HEK293 (cell line): ENCODE results near the gene RMND1.

Experiments used
- CTCF ChIA-PET: fragments of 350-600 bp; formaldehyde crosslinking; extraction: SDS; loops from one replicate; lab custom pipeline; 2021; ENCODE audit warnings: antibody characterized with exemption; lab: Yijun Ruan, JAX
- POLR2A ChIA-PET: fragments of 300-600 bp; formaldehyde crosslinking; extraction: SDS; loops from one replicate; lab custom pipeline; 2020; ENCODE audit warnings: antibody characterized with exemption, inconsistent platforms; lab: Yijun Ruan, JAX
- H3K27ac ChIP-seq: fragments of 200-500 bp; sonication (Bioruptor generic); 2 replicates; pipeline ENCODE4 v1.5.1; 2014; ENCODE audit warnings: low read depth, low read length, control low read depth, inconsistent platforms; ENCODE audit errors: extremely low read depth
- H3K36me3 ChIP-seq, 2 experiments: fragments of 200-500 bp in 1 of 2; sonication (Bioruptor generic) in 1 of 2; 1 replicate in 1 of 2; 2 replicates in 1 of 2; pipeline ENCODE4 v1.5.1; 2014 to 2017; ENCODE audit warnings: inconsistent platforms in 2 of 2, low read length in 2 of 2; ENCODE audit not compliant: control insufficient read depth in 2 of 2, insufficient read depth in 1 of 2
- H3K4me1 ChIP-seq: fragments of 200-500 bp; sonication (Bioruptor generic); 2 replicates; pipeline ENCODE4 v1.5.1; 2014; ENCODE audit warnings: mild to moderate bottlenecking, low read length, inconsistent platforms; ENCODE audit not compliant: control insufficient read depth, insufficient read depth
- H3K4me3 ChIP-seq: 2 replicates; pipeline ENCODE4 v1.5.1; 2011; ENCODE audit warnings: low read depth, mild to moderate bottlenecking, control low read depth, low read length, moderate library complexity
- H3K9me3 ChIP-seq: fragments of 200-500 bp; sonication (Bioruptor generic); 2 replicates; pipeline ENCODE4 v1.5.1; 2014; ENCODE audit warnings: low read depth, low read length, inconsistent platforms; ENCODE audit not compliant: control insufficient read depth, insufficient read depth
- BCL11A ChIP-seq: fragments of 450-650 bp; formaldehyde crosslinking; IDR thresholded peaks from 2 replicates; pipeline ENCODE4 v1.5.1; 2016; ENCODE audit warnings: low read depth, missing biosample characterization, missing genetic modification characterization
- GFI1B ChIP-seq: fragments of 450-650 bp; formaldehyde crosslinking; IDR thresholded peaks from 2 replicates; pipeline ENCODE4 v1.5.1; 2016; ENCODE audit warnings: missing biosample characterization, missing genetic modification characterization
- GLI4 ChIP-seq: fragments of 450-650 bp; formaldehyde crosslinking; IDR thresholded peaks from 2 replicates; pipeline ENCODE4 v1.5.1; 2016; ENCODE audit warnings: missing biosample characterization, missing genetic modification characterization
- HOXC10 ChIP-seq: sonication (generic); formaldehyde crosslinking; IDR thresholded peaks from 2 replicates; pipeline ENCODE4 v1.8.1; 2023; ENCODE audit warnings: mild to moderate bottlenecking, missing genetic modification reagents
- KLF9 ChIP-seq: fragments of 450-650 bp; formaldehyde crosslinking; IDR thresholded peaks from 2 replicates; pipeline ENCODE4 v1.5.1; 2016; ENCODE audit warnings: missing biosample characterization, missing genetic modification characterization, low read depth
- MEIS1 ChIP-seq: sonication (generic); formaldehyde crosslinking; IDR thresholded peaks from 2 replicates; pipeline ENCODE4 v1.8.1; 2022; ENCODE audit warnings: missing genetic modification reagents, mild to moderate bottlenecking, borderline replicate concordance
- PBX3 ChIP-seq: sonication (generic); formaldehyde crosslinking; IDR thresholded peaks from 2 replicates; pipeline ENCODE4 v1.8.1; 2022; ENCODE audit warnings: mild to moderate bottlenecking, moderate library complexity, missing genetic modification reagents
- RBAK ChIP-seq: fragments of 450-650 bp; formaldehyde crosslinking; IDR thresholded peaks from 2 replicates; pipeline ENCODE4 v1.5.1; 2016; ENCODE audit warnings: missing biosample characterization, missing genetic modification characterization
- SP7 ChIP-seq: fragments of 450-650 bp; formaldehyde crosslinking; IDR thresholded peaks from 2 replicates; pipeline ENCODE4 v1.5.1; 2016; ENCODE audit warnings: missing biosample characterization, missing genetic modification characterization
- ZFHX2 ChIP-seq: fragments of 450-650 bp; formaldehyde crosslinking; conservative IDR thresholded peaks from 2 replicates; pipeline ENCODE4 v1.5.1; 2016; ENCODE audit warnings: missing biosample characterization, missing genetic modification characterization
- ZNF138 ChIP-seq: fragments of 450-650 bp; formaldehyde crosslinking; IDR thresholded peaks from 2 replicates; pipeline ENCODE4 v1.5.1; 2016; ENCODE audit warnings: missing biosample characterization, missing genetic modification characterization, borderline replicate concordance
- ZNF155 ChIP-seq: fragments of 450-650 bp; formaldehyde crosslinking; IDR thresholded peaks from 2 replicates; pipeline ENCODE4 v1.5.1; 2016; ENCODE audit warnings: missing biosample characterization, missing genetic modification characterization
- ZNF174 ChIP-seq: fragments of 450-650 bp; formaldehyde crosslinking; IDR thresholded peaks from 2 replicates; pipeline ENCODE4 v1.5.0; 2017; ENCODE audit warnings: missing biosample characterization, mild to moderate bottlenecking, missing genetic modification characterization
- ZNF184 ChIP-seq: fragments of 450-650 bp; IDR thresholded peaks from 2 replicates; pipeline ENCODE4 v1.5.1; 2018; ENCODE audit warnings: missing biosample characterization, mild to moderate bottlenecking, missing genetic modification characterization
- ZNF202 ChIP-seq: fragments of 450-650 bp; formaldehyde crosslinking; IDR thresholded peaks from 2 replicates; pipeline ENCODE4 v1.5.1; 2016; ENCODE audit warnings: missing biosample characterization, missing genetic modification characterization, borderline replicate concordance
- ZNF214 ChIP-seq: fragments of 450-650 bp; formaldehyde crosslinking; IDR thresholded peaks from 2 replicates; pipeline ENCODE4 v1.5.1; 2017; ENCODE audit warnings: missing biosample characterization, mild to moderate bottlenecking, missing genetic modification characterization, borderline replicate concordance
- ZNF24 ChIP-seq: fragments of 450-650 bp; formaldehyde crosslinking; IDR thresholded peaks from 2 replicates; pipeline ENCODE4 v1.5.1; 2016; ENCODE audit warnings: missing biosample characterization, missing genetic modification characterization
- ZNF280D ChIP-seq: fragments of 450-650 bp; formaldehyde crosslinking; IDR thresholded peaks from 2 replicates; pipeline ENCODE4 v1.5.1; 2016; ENCODE audit warnings: missing biosample characterization, missing genetic modification characterization
- ZNF366 ChIP-seq: fragments of 450-650 bp; formaldehyde crosslinking; conservative IDR thresholded peaks from 2 replicates; pipeline ENCODE4 v1.5.1; 2016; ENCODE audit warnings: missing biosample characterization, missing genetic modification characterization
- ZNF48 ChIP-seq: fragments of 450-650 bp; formaldehyde crosslinking; IDR thresholded peaks from 2 replicates; pipeline ENCODE4 v1.5.1; 2016; ENCODE audit warnings: missing biosample characterization, missing genetic modification characterization
- ZNF555 ChIP-seq: fragments of 450-650 bp; formaldehyde crosslinking; conservative IDR thresholded peaks from 2 replicates; pipeline ENCODE4 v1.5.1; 2017; ENCODE audit warnings: missing biosample characterization, mild to moderate bottlenecking, missing genetic modification characterization, inconsistent platforms
- ZNF561 ChIP-seq: fragments of 450-650 bp; IDR thresholded peaks from 2 replicates; pipeline ENCODE4 v1.5.1; 2018; ENCODE audit warnings: missing biosample characterization, missing genetic modification characterization, borderline replicate concordance
- ZNF626 ChIP-seq: fragments of 450-650 bp; sonication (Bioruptor Pico); formaldehyde crosslinking; IDR thresholded peaks from 2 replicates; pipeline ENCODE4 v1.5.1; 2018; ENCODE audit warnings: missing biosample characterization, missing genetic modification characterization, inconsistent platforms
- ZNF837 ChIP-seq: fragments of 450-650 bp; formaldehyde crosslinking; IDR thresholded peaks from 2 replicates; pipeline ENCODE4 v1.5.1; 2016; ENCODE audit warnings: missing biosample characterization, missing genetic modification characterization
- ZXDB ChIP-seq: fragments of 450-650 bp; formaldehyde crosslinking; IDR thresholded peaks from 2 replicates; pipeline ENCODE4 v1.5.1; 2016; ENCODE audit warnings: missing biosample characterization, missing genetic modification characterization
- TF ChIP-seq, protein P1 (sequence below): fragments of 450-650 bp; formaldehyde crosslinking; IDR thresholded peaks from 2 replicates; pipeline ENCODE4 v1.5.1; 2016; ENCODE audit warnings: missing biosample characterization, missing genetic modification characterization

Gene RMND1

GRCh38 chr6:151359486-151359885 lies 92.4 kb downstream of the RMND1 start:
- POLR2A ChIA-PET, result no interaction called here
- Histone ChIP-seq H3K4me1 (peaks cover 10% of the 10 kb centered on the region), H3K9me3 (no peaks in the 10 kb centered on the region), H3K4me3 (no peak overlapping the region), H3K27ac (no peak overlapping the region), H3K36me3 (peaks cover 0 to 29% of the 10 kb centered on the region in 2 experiments)
- CTCF ChIA-PET, result no interaction called here
- TF ChIP-seq ZNF202 (tag by site-specific recombination) (no peak), KLF9 (tag by site-specific recombination) (no peak), MEIS1 (CRISPR knock-in tag) (no peak), SP7 (tag by site-specific recombination) (no peak), ZNF184 (tag by site-specific recombination) (no peak), ZNF837 (tag by site-specific recombination) (no peak), ZNF48 (tag by site-specific recombination) (no peak), ZNF214 (tag by site-specific recombination) (no peak), ZNF626 (no peak), ZNF174 (no peak), ZNF155 (tag by site-specific recombination) (no peak), HOXC10 (CRISPR knock-in tag) (no peak), PBX3 (CRISPR knock-in tag) (no peak), ZNF561 (no peak), GFI1B (no peak), BCL11A (tag by site-specific recombination) (no peak), ZNF280D (no peak)
- TF ChIP-seq, protein P1, sequence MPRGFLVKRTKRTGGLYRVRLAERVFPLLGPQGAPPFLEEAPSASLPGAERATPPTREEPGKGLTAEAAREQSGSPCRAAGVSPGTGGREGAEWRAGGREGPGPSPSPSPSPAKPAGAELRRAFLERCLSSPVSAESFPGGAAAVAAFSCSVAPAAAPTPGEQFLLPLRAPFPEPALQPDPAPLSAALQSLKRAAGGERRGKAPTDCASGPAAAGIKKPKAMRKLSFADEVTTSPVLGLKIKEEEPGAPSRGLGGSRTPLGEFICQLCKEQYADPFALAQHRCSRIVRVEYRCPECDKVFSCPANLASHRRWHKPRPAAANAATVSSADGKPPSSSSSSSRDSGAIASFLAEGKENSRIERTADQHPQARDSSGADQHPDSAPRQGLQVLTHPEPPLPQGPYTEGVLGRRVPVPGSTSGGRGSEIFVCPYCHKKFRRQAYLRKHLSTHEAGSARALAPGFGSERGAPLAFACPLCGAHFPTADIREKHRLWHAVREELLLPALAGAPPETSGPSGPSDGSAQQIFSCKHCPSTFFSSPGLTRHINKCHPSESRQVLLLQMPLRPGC (tag by site-specific recombination), result no peak

DNA sequence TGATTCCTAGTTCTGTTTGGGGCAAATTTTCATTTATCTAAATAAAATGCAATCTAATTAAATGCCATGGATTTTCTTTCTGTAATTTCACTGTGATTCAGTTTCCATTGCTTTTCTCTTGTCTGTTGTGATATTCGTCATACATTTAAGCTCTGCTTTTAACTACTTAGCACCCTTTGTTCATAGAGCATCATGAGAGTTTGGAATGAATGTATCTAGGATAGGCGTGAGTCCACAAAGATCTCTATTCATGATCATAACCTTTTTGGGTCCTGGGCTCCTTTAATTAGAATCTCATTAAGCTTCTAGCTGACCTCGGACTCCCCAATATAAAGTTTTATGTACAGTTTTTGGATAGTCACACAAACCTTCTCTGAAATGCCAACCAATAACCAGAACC lies 93.5 kb downstream of the RMND1 start:
- ChIA-PET CTCF (interaction anchor here (0.5 to 3.0 kb wide), 7 partner anchors 12 to 344 kb away, joined by 3 to 11 read pairs (median 3); no protein-coding TSS in a partner anchor), POLR2A (interaction anchor here (0.7 to 2.2 kb wide), 3 partner anchors 9 to 32 kb away, joined by 3 to 9 read pairs (median 3); no protein-coding TSS in a partner anchor)
- H3K4me1 ChIP-seq, result peaks cover 10% of the 10 kb centered on the region
- H3K9me3 ChIP-seq, result no peaks in the 10 kb centered on the region
- TF ChIP-seq ZNF366 (no peak), ZNF555 (no peak), RBAK (tag by site-specific recombination) (no peak), ZFHX2 (tag by site-specific recombination) (no peak), ZNF24 (tag by site-specific recombination) (no peak), GLI4 (no peak), ZXDB (no peak), ZNF138 (tag by site-specific recombination) (no peak)
- H3K27ac ChIP-seq, result no peak overlapping the region
- H3K36me3 ChIP-seq, result peaks cover 0 to 28% of the 10 kb centered on the region in 2 experiments
- no peak overlapping the region for H3K4me3 ChIP-seq
